ENCODE results near the gene EEF1E1.

The EEF1E1 gene

DNA sequence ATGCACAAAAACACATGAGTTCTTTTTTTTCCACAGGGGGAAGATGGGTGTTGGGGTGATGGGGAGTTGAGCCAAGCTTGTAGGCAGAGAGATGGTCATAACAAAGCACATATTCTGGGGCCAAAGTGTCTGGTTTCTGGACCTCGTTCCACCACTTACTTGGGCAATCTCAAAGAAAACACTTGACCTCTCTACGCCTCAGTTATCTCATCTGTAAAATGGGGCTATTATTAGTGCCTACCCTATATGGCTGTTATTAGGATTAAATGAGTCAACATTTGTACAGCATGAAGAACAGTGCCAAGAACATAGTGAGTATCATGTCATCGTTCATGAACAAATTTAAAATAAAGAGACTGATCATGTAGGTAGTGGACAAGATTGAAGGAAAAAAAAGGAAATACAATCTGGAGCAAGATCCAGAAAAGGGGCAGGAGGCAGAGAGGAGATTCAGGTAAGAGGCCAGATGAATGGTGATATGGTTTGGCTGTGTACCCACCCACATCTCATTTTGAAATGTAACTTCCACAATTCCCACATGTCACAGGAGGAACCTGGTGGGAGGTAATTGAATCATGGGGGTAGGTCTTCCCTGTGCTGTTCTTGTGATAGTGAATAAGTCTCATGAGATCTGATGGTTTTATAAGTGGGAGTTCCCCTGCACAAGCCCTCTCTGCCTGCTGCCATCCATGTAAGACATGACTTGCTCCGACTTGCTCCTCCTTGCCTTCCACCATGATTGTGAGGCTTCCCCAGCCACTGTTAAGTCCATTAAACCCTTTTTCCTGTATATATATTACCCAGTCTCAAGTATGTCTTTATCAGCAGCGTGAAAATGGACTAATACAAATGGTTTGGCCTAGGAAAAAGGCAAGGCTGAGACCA lies 14.2 kb downstream of the EEF1E1 start:
- no peak for DNase-seq (ENCODE audit: low read depth)

DNA sequence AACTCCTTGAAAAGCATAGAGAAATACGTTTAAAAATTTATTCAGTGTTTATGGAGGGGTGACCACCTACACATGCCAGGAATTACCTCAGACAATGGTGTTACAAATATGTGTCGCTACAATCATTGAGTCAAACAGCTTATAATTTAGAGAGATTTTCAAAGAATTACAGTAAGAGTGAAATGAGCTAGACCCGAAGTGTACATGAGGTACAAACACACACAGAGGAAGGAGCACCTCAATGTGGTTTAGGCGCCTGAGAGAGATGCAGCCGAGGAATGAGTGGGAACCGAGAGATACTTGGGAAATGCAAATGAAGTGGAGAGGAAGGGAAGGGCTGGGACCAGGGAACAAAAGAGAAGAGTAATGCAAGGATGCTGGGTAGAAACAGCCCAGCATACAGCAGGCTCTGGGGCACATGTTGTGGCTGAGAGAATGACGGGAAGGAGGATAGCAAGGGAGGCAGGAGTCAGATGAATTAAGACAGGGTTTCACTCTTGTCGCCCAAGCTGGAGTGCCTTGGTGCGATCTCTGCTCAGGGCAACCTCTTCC lies 15.5 kb downstream of the EEF1E1 start:
- DNase-seq (ENCODE audit: low read depth), result no peak

DNA sequence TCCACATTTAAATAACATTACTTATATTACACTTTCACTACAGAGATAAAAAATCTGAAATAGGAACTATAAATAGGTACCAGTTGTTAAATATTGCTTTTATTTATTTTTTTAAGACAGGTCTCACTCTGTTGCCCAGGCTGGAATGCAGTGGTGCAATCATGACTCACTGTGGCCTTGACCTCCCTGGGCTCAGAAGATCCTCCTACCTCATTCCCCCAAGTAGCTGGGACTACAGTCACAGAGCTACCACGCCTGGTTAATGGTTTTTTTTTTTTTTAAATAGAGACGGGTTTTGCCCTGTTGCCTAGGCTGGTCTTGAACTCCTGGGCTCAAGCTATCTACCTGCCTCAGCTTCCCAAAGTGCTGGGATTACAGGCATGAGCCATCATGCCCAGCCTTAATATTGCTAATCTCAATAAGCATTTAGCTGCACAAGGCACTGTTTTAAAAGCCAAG lies 17.3 kb downstream of the EEF1E1 start:
- no peak for DNase-seq (ENCODE audit: low read depth)

DNA sequence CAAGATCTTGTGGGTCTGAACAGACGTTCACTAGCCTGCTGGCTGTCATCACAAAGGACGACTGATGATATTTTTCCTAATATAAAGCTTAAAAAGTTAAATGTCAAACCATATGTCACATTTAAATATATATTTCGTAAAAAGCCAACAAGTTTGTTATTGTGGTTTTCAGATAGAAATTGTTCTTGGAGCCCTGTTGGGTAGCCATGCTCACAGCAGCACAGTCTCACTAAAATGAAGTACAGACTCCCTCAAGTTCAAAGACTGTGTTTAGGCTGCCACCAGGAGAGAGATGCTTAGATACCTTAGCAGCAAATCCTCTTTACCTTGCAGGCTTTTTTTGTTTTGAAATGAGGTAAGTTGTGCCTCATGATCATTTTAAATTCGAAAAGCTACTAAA lies 17.8 kb downstream of the EEF1E1 start:
- DNase-seq (ENCODE audit: low read depth), result no peak

DNA sequence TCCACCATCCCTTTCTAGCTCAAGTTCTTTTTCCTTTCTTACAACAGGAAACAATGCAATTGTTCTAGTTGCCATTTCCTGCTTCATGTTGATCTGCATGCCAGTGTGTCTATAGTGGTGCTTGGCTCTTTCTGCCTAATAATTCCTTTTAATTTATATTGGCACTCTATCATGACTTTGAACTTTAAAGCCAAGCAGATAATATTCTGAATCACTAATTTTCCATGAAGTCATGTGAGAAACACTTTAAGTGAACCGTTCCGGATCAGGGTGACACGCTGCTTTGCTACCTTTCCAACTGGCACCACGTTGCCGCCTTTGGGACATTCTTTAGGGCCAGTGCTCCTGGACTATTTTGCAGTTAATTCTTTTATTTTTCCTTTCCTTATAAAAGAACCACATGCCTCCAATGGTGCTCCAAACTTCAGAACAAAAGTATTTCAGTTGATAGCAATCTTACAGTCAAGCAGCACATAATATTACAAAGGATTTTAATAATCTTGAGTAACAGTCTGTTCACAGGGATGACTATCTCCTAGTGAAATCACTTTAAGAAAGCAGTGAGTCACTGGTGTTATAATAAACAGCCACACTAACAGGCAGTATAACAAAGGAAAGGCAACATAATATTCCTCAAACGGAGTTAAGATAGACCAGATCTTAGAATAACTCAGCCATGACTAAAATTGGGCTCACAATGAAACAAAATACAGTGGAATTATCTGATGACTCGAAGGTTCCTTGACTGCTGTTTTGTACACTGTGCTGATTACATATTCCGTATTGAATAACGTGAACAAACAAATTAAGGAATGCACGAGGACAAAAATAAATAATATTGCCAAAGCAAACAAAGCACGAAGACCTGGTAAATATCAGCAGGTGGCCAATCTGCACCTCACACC lies 19.1 kb downstream of the EEF1E1 start:
- no peak for DNase-seq (ENCODE audit: low read depth)

DNA sequence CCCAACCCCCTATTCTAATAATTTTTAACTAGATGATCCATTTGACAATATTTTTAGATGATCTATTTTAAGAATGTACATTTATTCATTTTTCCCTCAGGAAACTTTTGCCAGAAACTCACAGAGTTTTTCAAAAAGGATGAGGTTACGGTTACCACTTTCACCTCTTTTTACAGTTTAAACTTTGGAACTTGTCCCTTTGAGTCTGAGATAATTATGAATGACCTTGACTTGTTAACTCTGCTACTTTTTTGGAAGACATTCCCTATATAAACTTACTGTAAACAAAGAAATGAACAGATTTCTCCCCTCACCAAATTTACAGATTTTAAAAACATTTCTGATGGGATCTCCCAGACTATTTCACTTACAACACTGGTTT lies 19.8 kb downstream of the EEF1E1 start:
- DNase-seq (ENCODE audit: low read depth), result no peak

DNA sequence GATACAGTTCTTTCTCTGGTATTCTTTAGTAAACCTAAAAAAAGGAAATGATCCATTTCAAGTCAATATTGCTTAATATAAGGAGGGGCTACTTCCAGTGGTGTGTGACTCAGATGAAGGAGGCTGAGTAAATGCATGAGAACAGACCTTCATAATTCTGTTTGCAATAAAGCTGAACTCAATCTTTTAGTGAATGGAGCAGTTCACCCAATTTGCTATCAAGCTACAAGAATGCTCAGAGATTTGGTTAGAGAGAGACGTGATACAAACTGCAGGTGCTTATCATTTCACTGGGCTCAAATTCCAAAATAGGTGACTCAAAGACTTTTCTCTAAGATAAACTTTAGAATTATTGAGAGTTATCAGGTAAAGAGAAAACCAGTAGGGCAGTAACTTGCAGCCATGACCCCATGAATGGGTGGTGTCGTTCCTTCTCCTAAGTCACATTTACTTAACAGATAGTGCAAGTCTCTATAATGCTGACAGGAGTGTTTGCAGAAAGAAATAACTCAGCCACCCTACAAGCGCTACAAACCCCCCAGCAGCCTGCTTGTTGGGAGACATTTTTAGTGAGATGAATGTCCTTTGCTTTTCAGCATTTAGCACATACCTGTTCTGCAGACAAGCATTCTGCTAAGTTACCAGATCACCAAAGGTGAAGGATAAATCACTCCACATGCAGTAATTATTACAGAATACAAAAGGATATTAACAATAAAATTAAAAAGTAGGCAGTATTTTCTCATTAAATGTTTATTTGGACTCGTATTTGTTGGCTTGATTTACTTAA lies 21.8 kb downstream of the EEF1E1 start:
- DNase-seq (ENCODE audit: low read depth), result no peak

DNA sequence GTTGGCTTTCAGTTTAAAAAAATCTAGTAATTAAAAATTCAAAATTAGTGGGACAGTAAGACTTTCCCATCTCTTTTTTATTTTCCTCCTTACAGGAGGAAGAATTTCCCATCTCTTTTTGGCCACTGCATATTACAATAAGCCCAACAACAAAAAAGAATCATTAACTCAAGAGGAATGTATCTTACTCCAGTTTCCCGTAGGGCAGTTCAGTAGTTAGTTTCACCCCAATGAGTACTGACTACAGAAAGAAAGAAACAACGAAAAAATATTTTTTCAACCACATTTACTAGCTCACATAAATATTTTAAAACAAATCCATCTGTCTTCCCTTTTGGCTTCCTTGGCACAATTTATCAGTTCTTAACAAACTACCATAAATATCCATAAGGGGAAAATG lies 23.2 kb downstream of the EEF1E1 start:
- no peak for DNase-seq (ENCODE audit: low read depth)

DNA sequence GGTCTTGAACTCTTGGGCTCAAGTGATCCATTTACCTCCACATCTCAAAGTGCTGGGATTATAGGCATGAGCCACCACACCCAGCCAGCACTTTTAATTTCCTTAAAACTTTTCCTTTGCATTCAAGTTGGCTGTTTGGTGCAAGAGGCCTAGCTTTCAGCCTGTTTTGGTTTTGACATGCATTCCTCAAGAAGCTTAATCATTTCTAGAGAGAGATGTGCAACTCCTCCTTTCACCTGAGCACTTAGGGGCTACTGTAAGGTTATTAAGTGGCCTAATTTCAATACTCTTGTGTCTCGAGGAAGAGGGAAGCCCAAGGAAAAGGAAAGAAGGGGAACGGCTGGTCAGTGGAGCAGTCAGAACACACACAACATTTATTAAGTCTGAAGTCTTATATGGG lies 24.4 kb downstream of the EEF1E1 start:
- no peak for DNase-seq (ENCODE audit: low read depth)

DNA sequence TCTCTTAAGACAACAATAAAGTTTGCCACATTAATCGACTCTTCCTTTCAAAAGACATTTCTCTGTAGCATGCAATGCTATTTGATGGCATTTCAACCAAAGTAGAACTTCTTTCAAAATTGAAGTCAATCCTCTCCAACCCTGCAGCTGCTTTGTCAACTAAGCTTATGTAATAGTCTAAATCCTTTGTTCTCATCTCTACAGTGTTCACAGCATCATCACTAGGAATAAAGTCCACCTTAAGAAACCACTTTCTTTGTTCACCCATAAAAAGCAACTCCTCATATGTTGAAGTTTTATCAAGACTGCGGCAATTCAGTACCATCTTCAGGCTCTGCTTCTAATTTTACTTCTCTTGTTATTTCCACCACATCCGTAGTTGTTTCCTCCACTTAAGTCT lies 26.6 kb downstream of the EEF1E1 start:
- DNase-seq (ENCODE audit: low read depth), result no peak

DNA sequence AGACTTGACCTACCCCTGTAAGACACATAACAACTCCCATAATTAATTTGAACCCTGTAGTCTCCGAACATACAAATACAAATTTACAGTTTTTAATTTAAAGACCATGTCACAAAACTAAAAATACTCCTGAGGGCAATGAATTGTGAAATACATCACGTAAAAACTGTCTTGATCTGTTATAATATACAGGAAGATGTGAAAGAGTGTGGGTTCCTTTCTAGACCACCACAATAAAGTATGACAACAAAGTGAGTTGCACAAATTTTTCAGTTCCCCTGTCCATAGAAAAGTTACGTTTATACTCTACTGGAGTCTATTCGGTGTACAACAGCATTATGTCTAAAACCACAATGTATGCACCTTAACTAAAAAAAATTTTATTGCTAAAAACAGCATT lies 27.2 kb downstream of the EEF1E1 start:
- DNase-seq (ENCODE audit: low read depth), result no peak

DNA sequence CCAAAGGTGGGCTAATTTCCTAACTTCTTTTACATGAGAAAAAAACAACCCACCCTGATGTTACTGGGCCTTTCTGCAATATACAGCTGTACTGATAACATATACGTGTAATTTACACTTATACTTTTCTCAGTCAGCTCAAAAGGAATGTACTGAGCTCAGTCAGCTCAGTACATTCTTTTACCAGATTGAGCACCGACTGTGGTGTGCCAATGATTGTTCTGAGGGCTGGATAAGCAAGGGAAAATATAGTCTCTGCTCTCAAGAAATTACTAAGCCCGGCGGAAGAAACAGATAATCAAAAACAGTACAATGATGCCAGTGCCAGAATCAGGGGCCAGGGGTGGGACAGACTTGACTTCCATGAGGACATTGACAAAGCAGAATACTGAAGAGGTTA lies 28.1 kb downstream of the EEF1E1 start:
- no peak for DNase-seq (ENCODE audit: low read depth)

DNA sequence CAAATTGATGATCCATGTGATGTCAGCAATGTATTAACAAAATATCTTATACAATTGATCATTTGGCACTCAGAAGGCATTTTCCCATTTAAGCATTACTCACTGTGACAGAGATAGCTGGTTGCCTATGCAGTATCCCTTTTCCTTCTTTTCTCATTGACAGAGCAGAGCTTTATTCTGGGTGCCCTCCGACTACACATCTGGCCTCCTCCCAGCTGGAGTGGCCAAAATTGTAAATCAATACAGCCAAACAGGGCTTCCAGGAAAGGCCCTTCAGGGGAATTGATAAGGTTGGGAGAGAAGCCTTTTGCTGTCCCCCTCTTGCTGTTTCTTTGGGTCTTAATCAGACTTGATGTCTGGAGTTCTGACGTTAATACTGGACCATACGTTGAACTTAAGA lies 28.6 kb downstream of the EEF1E1 start:
- DNase-seq (ENCODE audit: low read depth), result no peak

DNA sequence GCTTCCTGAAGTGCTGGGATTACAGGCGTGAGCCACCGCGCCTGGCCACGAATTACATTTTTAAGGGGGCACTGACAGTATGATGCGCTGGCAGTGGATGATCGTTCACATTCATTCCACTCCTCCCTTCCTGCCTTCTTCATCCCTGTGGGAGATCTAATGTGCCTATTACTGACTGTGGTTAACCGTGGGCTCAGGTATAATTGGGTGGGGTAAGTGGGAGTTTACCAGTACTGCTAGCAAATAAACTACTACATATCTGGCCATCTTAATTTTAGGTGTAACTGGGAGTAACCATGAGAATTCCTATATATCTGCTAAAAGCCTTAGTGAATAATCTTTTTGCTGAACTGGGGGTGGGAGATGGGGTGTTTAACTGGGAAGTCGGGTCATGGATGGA lies 31.6 kb downstream of the EEF1E1 start:
- DNase-seq (ENCODE audit: low read depth), result no peak

DNA sequence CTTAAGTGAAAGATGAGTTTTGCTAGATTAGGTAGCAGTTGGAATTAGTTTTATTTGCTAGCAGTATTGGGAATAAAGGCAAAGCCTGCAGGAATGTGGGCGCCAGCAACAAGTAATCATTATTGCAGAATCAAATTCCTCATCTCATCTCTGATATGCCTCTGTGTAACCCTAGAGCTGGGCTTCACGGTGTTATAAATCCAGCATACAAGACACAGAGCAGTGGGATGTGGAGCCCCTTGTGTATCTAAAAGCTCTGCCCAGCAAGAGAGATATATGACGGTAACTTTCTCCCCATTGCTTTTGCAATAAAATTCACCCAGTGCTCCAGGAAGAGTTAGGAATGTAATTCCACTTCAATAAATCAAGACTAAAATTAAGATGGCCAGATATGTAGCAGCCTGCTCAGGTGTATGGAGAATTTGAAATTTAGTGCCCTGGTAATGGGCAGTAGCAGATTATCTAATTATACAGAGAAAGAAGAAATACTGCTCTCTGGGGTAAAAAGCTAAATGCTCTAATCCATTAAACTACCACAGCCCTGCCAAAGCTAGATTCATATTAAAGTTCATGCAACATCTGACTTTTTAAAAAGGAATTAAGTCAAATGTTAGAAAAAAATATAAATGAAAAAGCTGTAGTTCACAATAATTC lies 32.6 kb downstream of the EEF1E1 start:
- no peak for DNase-seq (ENCODE audit: low read depth)

DNA sequence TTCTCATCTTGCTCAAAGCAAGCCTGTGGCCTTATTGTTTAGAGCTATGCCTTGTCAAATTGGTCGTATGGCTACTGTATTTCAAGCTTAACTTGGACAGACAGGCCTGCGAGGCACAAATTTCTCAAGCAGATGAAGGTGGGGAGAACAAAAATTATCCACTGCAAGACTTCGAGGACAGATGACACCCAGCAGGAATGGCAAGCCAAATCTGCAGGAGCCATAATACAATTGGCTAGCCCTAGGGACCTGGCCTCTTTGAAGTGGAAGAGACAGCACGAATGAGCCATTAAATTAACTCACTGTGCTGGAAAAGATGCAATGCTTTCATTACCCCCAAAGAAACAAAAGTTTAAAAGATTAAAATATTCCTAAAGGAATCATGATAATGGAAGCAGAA lies 33.2 kb downstream of the EEF1E1 start:
- DNase-seq (ENCODE audit: low read depth), result no peak

DNA sequence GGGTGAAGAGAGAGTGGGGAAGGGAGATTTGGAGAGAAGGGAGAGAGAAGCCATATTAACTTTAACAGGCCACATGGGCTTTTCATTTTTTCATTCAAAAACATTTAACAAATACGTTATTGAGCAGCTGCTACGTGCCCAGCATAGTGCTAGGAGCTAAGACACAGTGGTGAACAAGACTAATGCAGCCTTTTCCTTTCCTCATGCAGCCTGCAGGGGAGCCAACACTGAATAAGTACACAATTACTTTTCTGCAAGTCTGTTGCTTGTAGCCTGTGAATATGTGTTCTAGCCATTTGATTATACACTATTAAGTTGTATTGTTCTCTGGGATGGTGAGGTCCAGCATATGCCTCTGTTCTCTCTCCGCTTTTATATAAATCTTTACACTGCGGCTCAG lies 36.2 kb downstream of the EEF1E1 start:
- DNase-seq (ENCODE audit: low read depth), result no peak

DNA sequence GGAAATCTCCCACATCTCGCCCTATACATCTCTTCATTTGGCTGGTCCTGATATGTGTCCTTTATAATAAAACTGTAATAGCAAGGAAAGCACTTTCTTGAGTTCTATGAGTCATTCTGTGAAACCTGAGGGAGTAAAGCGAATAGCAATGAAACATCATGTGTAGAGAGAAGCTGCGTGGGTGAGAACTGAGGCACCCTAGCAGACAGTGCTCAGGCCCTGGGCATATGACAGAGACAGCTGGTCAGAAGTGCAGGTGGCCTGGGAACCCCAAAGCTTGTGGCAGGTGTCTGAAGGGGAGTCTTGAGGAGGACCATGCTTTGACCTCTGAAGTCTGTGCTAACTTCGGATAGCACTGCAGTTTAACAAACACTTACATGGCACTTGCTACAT lies 36.8 kb downstream of the EEF1E1 start:
- DNase-seq (ENCODE audit: low read depth), result no peak

DNA sequence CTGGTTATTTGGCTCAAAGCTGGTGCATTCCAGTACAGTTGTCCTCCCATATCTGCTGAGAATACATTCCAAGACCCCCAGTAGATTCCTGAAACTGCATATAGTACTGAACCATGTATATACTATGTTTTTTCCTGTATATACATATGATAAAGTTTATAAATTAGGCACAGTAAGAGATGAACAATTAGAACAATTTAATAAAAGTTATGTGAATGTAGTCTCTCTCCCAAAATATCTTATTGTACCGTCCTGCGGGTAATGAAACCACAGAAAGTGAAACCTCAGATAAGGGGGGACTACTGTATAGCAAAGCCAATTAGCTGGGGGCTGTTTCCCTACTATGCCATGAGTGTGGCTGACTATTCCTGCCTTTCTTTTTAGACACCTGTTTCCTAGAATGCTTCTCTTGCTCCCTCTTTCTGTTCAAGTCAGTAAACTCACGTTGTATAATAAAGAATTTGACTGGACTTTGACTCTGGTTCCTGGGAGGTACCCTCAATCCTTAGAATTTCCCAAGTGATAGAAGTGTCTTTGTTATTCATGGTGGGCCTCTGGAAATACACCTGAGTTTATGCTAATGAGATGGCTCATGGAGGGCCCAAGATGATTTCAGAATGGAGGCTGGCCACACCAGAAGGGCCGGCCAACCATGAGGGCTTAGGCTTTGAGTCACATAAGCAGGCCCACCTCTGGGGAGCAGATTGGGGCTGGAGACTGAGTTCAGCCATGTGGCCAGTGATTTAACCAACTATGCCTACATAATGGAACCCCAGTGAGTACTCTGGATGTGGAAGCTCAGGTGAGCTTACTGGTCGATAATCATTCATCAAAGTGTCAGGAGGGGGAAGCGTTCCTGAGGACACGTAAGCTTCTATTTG lies 37.5 kb downstream of the EEF1E1 start:
- DNase-seq (ENCODE audit: low read depth), result no peak

All from stimulated activated CD8-positive, alpha-beta memory T cell treated with anti-CD3 and anti-CD28 coated beads, Interleukin-7, amount 100 ng/mL, for 24 hours (primary cell).